ENCODE results near the gene SIGLEC6. TPM values are rescaled to one million over a fixed set of nuclear protein-coding genes. Genes with fewer than 3 reads are reported as not detected.

Gene SIGLEC6
- total and polyA plus RNA-seq, 8 donors, result 0.16 to 0.67 (median 0.26) TPM; not detected in 4

DNA sequence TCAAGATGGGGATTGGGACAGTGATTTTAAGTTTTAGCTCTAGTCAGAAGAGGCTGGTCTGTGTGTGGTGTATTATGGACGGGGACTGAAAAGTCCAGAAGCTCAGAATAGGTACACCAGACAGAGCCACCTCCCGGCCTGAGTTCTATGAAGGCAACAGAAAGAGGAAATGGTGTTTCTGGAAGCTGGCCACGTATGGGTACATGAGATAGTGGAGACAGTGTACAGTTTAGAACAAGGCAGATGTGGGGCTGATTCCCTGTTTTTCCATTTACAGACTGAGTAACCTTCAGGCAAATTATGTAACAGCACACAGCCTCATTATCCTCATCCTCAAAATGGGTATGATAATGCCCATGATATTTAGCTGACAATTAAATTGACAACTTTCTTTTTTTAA lies 40.9 kb upstream of the SIGLEC6 start:
- TF ChIP-seq CTCF (IDR thresholded peaks at IDR 0.05), result no peak
- intact Hi-C loops (cut with DNase I), result no loop called here
- ATAC-seq (no peak), FAIRE-seq (no peak), DNase-seq (no peak)
- Histone ChIP-seq H3K27me3 (peaks cover 0 to 6% (median 2%) of the 10 kb centered on the region in 4 donors), H3K4me1 (peaks cover 7 to 9% (median 8%) of the 10 kb centered on the region in 3 donors), H3K36me3 (no peaks in the 10 kb centered on the region), H3K4me3 (peak overlapping the region in 1 of 4 donors; percentile 61), H3K27ac (no peak overlapping the region), H3K9me3 (no peaks in the 10 kb centered on the region)
- WGBS, 2 donors, result 70 to 76% methylated on average over 3 of the region's 3 CpGs

GRCh38 chr19:51571599-51571998 lies 40.1 kb upstream of the SIGLEC6 start:
- no peak for FAIRE-seq
- ATAC-seq, result peak in 1 of 4 donors; percentile 7

DNA sequence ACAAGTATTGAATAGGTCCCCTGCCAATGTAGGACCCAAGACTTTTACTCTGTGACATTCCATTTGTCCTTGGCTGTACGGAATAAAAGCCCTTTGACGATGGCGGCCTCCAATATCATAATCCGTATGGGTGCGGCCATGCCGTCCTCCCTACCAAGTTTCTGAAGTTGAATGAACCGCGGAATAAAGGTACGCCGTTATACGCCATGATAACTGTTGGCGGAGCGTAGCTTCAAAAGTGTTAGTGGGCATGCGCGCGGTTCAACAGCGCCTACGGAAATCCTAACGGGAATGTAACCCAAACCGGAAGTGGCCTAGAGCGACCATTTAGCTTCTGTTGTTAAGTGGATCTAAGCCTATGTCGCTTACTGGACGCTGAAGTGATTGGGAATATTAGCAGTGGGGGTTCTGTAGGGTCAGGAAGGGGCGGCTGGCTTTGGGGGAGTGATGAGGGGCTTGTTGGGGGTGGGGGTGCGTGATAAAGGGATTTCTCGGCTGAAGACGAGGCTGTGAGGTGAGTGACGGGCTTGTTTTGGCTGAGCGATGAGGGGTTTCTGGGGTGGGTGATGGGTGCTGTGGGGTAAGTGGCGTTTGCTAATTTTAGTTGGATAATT lies 39.6 kb upstream of the SIGLEC6 start, which contains the start of gene ZNF175:
ZNF175 (plus strand) TSS at position 322 of the 614 bp plus-strand sequence. CDS start 2,047 bp downstream, outside the sequence.
- Histone ChIP-seq H3K36me3 (no peaks in the 10 kb centered on the region), H3K9me3 (no peaks in the 10 kb centered on the region), H3K27me3 (peaks cover 0 to 6% (median 2%) of the 10 kb centered on the region in 4 donors), H3K27ac (no peak within 1 kb of the TSS), H3K4me1 (peaks cover 7 to 9% (median 8%) of the 10 kb centered on the region in 3 donors), H3K4me3 (peak within 1 kb of the TSS; percentile 26 to 61 (median 50))
- 0% methylated on average over 30 of the region's 30 CpGs for WGBS, 2 donors
- no peak for TF ChIP-seq CTCF (IDR thresholded peaks at IDR 0.05)
- FAIRE-seq, result peak; percentile 97
- intact Hi-C loops (cut with DNase I), result no loop called here
- DNase-seq, result peak; percentile 86 to 98 (median 95)
- ATAC-seq, result peak; percentile 99 to 100 (median 100)

More at GRCh38 chr19:51571599-51571998, 40.1 kb upstream of the SIGLEC6 start:
- DNase-seq, result no peak
- TF ChIP-seq CTCF (IDR thresholded peaks at IDR 0.05), result no peak
- H3K4me1 ChIP-seq, result peaks cover 7 to 9% (median 8%) of the 10 kb centered on the region in 3 donors
- H3K4me3 ChIP-seq, result peak overlapping the region; percentile 26 to 61 (median 50)
- H3K27ac ChIP-seq, result no peak overlapping the region
- intact Hi-C loops (cut with DNase I), result no loop called here
- WGBS, 2 donors, result 5 to 8% methylated on average over 8 of the region's 8 CpGs
- H3K9me3 ChIP-seq, result no peaks in the 10 kb centered on the region
- H3K27me3 ChIP-seq, result peaks cover 0 to 6% (median 2%) of the 10 kb centered on the region in 4 donors
- H3K36me3 ChIP-seq, result no peaks in the 10 kb centered on the region

GRCh38 chr19:51568456-51568855 lies 37.0 kb upstream of the SIGLEC6 start:
- FAIRE-seq, result no peak
- 62 to 71% methylated on average over 1 of the region's 1 CpG for WGBS, 2 donors
- Histone ChIP-seq H3K27ac (no peak overlapping the region), H3K4me1 (peaks cover 7 to 9% (median 8%) of the 10 kb centered on the region in 3 donors), H3K4me3 (no peak overlapping the region), H3K36me3 (no peaks in the 10 kb centered on the region), H3K9me3 (no peaks in the 10 kb centered on the region), H3K27me3 (peaks cover 0 to 6% (median 2%) of the 10 kb centered on the region in 4 donors)
- ATAC-seq, result no peak
- no peak for DNase-seq
- intact Hi-C loops (cut with DNase I), result no loop called here
- TF ChIP-seq CTCF (IDR thresholded peaks at IDR 0.05), result no peak

- no peak for TF ChIP-seq CTCF (IDR thresholded peaks at IDR 0.05)
- no peak overlapping the region for H3K27ac ChIP-seq
- no peaks in the 10 kb centered on the region for H3K9me3 ChIP-seq
- H3K4me3 ChIP-seq, result no peak overlapping the region
- intact Hi-C loops (cut with DNase I), result no loop called here
- DNase-seq, result no peak
- peaks cover 0 to 6% (median 2%) of the 10 kb centered on the region in 4 donors for H3K27me3 ChIP-seq
- FAIRE-seq, result no peak
- peaks cover 7 to 8% (median 7%) of the 10 kb centered on the region in 3 donors for H3K4me1 ChIP-seq
- H3K36me3 ChIP-seq, result no peaks in the 10 kb centered on the region
- no peak for ATAC-seq
- 34 to 47% methylated on average over 4 of the region's 4 CpGs for WGBS, 2 donors
These were observed 36.1 kb upstream of the SIGLEC6 start for GRCh38 chr19:51567583-51567982.
